ENCODE data around the gene EFHC1.

DNA sequence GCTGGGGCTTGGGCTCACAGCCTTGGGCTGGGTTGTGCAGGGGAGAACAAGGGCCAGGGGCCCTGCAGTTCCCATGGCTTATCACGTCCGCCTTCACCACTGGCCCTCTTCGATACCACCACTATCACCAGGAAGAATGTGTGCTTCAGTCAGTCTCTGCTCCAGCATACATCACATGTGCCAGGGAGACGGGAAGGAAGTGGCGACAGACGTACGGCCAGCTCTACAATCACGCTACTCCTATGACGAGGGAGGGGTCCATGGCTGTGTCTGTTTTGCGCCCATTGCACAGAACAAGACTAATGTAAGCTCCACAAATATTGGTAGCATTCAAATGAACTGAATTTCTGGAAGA lies 84.6 kb downstream of the EFHC1 start:
- no peak for TF ChIP-seq EZH2phosphoT487 (IDR thresholded peaks at IDR 0.05; ENCODE audit: borderline replicate concordance, low read length)
- TF ChIP-seq, protein P1, sequence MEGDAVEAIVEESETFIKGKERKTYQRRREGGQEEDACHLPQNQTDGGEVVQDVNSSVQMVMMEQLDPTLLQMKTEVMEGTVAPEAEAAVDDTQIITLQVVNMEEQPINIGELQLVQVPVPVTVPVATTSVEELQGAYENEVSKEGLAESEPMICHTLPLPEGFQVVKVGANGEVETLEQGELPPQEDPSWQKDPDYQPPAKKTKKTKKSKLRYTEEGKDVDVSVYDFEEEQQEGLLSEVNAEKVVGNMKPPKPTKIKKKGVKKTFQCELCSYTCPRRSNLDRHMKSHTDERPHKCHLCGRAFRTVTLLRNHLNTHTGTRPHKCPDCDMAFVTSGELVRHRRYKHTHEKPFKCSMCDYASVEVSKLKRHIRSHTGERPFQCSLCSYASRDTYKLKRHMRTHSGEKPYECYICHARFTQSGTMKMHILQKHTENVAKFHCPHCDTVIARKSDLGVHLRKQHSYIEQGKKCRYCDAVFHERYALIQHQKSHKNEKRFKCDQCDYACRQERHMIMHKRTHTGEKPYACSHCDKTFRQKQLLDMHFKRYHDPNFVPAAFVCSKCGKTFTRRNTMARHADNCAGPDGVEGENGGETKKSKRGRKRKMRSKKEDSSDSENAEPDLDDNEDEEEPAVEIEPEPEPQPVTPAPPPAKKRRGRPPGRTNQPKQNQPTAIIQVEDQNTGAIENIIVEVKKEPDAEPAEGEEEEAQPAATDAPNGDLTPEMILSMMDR (IDR thresholded peaks at IDR 0.05; ENCODE audit: low read depth, low read length, poor library complexity, severe bottlenecking) = no peak

Data from DOHH2 (cell line).